Measurements from ENCODE around the gene LMNTD1.
"Not testable (repeated sequence)": the region's sequence is repeated elsewhere in the genome, so short reads cannot be mapped to it uniquely, and the experiment has no call there.

LMNTD1 gene, protein sequence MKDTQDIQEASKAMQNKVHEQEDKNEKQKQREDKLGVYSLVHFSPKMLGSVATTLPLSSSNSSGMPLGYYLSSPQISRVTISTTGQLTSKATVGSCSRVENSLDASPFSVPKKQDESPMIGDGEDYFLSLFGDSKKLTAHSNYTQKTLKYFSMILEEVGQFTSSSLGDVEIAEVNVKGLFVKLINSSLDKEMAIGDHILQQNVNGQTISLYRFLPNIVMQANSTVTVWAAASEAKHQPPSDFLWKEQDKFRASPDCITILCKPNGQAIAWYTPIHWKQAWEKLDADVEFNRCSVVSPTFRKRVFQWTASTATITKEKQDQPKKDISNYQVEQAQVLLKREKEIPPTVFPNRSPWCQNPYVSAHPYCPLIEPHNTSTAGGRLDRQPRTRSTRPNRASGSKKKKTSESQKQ

DNA sequence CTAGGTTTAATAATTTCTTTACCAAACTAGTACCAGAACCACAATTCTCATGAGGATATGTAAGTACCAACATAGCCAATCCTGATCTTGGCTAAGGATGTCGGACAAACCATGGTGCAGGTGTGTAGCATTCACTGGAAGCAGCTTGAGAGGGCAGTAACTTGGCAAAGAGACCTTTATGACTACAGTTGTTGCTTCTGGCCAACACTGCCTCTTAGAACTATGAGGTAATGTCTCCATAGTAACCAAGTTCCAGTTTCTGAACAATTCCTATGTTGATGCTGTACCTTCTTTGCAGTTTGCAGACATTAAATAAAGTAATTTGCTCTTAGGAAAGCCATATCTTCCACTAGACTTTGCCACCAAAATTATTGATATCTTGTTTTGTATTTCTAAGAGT, at the start of gene LMNTD1:
Gene LMNTD1 (minus strand): TSS at position 186 of the 400 bp plus-strand sequence. CDS start 324 bp downstream, outside the sequence.
- no peak for DNase-seq (ENCODE audit: low spot score)

DNA sequence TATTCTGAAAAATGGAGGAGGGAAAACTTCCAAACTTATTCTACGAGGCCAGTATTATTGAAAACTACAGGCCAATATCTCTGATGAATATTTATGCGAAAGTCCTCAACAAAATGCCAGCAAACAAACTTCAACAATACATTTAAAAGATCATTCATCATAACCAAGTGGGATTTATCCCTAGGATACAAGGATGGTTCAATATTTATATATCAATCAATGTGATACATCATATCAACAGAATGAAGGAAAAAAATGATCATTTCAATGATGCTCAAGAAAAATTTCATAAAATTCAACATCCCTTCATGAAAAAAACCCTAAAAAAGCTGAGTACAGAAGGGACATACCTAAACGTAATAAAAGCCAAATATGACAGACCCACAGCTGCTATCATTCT, 45.9 kb upstream of the LMNTD1 start:
- DNase-seq (ENCODE audit: low spot score), result no peak

DNA sequence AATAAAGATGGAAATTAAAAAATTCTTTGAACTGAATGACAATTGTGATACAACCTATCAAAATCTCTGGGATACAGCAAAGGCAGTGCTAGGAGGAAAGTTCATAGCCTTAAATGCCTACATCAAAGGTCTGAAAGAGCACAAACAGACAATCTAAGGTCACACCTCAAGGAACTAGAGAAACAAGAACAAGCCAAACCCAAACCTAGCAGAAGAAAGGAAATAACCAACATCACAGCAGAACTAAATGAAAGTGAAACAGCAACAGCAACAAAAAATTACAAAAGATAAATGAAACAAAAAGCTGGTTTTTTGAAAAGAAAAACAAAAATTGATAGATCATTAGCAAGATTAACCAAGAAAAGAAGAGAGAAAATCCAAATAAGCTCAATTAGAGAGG, 42.4 kb upstream of the LMNTD1 start:
- not testable (repeated sequence) for DNase-seq (ENCODE audit: low spot score)

DNA sequence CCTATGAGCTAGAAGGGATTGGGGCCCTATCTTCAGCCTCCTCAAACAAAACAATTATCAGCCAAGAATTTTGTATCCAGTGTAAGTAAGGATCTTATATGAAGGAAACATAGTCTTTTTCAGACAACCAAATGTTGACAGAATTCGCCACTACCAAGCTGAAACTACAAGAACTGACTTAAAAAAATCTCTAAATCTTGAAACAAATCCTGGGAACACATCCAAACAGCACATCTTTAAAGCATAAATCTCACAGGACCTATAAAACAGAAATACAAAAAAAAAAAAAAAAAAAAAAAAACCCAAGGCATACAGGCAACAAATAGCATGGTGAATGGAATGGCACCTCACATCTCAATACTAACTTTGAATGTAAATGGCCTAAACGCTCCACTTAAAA, 41.3 kb upstream of the LMNTD1 start:
- DNase-seq (ENCODE audit: low spot score), result no peak

DNA sequence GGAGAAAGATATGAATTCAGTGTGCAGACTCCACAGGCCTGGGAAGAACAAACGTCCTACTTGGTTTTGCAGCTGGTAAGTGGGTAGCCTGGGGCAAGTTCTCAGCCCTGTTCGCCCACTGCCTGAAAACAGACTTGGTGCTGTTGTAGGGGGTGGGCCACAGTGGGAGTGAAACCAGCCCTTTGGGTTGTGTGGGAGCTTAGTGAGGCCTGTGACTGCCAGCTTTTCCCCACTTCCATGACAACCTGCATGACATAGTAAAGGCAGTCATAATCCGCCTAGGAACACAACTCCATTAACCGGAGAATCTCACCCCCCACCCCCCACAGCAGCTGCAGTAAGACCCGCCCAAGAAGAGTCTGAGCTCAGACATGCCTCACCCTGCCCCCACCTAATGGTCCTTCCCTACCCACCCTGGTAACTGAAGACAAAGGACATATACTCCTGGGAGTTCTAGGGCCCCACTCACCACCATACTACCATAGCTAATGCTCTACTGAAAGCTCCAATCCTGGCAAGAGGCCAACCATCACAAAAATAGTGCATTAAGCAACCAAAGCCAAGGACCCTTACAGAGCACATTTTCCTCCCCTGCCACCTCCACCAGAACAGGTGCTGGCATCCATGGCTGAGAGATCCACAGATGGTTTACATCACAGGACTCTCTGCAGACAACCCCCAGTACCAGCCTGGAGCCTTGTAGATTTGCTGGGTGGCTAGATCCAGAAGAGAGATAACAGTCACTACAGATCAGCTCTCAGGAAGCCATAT, 39.8 kb upstream of the LMNTD1 start:
- DNase-seq (ENCODE audit: low spot score), result no peak

DNA sequence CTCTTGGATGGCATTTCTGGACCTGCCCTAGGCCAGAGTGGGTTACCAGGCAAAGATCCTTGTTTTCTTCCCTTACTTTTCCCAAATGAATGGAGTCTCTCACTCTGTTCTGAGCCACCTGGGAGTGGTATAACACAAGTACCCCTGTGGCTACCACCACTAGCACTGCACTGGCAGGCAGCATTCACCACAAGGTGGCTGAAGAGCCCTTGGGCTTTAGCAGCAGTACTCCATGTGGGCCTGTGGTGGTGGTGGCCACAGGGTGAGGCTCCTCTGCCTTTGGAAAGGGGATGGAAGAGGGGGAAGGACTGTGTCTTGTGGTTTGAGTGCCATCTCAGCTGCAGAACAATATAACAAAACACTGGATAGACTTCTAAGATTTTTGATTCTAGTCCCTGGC, 38.1 kb upstream of the LMNTD1 start:
- DNase-seq (ENCODE audit: low spot score), result no peak

DNA sequence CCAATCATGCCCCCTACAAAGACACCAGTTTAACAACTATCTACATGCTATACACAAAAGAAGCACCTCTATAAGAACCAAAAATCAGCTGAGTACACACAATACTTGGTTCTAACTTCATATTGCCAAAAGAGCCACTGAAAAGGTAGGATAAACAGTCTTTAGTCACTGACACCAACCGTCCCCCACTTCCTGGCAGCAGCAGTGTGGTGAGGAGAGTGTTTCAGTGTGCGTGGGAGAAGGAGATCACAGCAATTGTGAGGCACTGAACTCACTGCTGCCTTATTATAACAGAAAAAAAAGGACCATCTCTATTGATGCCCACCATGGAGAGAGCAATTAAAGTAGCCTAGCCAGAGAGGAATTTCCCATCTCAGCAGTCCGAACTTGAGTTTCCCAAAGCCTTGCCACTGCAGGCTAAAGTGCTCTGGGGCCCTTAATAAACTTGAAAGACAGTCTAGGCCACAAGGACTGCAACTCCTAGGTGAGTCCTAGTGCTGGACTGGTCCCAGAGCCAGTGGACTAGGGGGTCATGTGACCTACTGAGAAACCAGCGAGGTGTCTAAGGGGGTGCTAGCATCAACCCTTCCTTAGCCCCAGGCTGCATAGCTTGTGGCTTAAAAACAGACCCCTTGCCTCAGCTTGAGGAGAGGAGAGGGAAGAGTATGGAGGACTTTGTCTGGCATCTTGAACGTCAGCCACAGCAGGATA, 37.1 kb upstream of the LMNTD1 start:
- no peak for DNase-seq (ENCODE audit: low spot score)

DNA sequence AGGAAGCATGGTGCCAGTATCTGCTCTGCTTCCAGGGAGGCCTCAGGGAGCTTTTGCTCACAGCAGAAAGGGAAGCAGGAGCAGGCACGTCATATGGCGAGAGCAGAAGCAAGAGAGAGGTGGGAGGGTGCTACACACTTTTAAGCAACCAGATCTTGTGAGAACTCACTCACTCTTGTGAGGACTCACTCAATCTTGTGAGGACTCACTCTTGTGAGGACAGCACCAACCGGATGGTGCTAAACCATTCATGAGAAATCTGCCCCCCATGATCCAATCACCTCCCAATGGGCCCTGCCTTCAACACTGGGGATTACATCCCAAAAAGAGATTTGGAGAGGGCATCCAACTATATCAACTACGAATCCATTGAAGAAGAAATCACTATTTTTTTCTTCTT, 34.3 kb upstream of the LMNTD1 start:
- DNase-seq (ENCODE audit: low spot score), result no peak

DNA sequence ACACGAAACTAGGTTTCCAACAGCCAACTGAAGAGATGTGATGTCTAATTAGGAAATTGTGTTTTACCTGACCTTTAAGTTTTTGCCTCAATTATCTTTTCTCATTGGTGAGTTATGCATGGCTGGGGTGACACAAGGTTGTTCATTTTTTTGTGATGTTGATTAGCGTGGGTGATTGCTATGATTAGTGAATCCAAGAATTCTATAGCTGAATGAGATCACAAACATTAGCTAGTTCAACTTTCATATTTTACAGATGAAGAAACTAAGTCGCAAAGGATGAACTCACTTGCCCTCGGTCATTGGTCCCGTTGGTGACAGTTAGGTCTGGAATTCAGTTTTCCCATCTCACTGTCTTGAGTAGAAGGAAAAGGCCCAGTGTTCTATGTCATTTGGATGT, 32.6 kb upstream of the LMNTD1 start:
- no peak for DNase-seq (ENCODE audit: low spot score)

DNA sequence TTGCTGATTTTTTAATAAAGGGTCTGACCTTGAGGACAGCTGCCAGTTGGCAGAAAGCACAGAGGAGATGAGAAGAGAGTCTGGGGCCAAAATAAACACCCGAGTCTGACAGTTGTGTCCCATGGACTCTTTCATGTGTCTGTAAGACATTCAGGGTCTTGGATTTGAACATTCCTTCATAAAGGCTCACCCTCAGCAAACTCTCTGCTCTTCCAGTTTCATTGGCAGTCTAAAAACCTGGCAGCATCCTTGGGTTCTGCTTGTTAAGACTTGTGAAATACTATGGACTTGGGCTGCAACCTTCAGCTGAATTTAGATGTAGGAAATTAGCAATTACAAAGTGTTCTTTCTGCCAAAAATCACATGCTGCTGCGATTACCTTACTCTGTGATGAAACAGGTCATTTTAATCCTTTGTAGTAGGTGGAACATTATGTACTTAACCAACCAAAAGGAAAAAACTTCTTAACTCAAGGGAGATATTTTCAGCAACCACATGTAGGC, 32.0 kb upstream of the LMNTD1 start:
- DNase-seq (ENCODE audit: low spot score), result peak; percentile 66

DNA sequence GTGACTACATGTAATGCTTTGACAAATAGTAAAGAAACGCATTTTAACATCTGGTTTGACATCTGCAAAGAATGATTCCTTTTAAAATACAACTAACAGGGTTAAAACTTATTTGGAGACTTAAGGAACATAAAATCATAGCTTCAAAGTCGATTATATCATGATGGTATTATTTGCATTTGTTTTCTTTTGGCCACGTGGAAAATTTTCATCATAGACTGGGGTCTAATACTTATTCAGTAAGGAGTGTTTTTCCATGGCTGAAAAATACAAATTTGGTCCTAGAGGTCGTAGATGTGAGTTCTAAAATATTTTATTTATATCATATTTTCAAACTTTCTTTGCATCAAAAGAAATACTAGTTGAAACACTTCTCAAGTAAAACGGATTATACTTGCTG, 31.5 kb upstream of the LMNTD1 start:
- DNase-seq (ENCODE audit: low spot score), result no peak

DNA sequence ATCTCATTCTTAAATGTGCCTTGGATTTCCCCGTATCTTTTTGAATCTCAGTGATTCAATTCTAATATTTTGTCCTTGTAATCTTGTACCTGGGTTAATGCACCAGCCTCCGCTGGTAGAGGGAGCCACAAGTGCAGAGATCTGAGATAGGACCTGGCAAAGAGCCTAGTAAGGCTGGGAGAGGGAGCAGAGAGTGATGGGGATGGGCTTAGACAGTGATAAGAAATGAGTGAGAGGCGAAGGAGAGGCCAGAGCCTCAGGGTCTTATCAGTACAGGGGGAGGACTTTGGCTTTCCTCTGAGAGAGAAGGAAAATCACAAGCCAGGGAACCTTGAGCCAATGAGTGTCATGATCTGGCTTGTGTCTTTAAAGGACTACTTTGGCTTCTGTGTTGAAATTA, 30.5 kb upstream of the LMNTD1 start:
- DNase-seq (ENCODE audit: low spot score), result no peak

DNA sequence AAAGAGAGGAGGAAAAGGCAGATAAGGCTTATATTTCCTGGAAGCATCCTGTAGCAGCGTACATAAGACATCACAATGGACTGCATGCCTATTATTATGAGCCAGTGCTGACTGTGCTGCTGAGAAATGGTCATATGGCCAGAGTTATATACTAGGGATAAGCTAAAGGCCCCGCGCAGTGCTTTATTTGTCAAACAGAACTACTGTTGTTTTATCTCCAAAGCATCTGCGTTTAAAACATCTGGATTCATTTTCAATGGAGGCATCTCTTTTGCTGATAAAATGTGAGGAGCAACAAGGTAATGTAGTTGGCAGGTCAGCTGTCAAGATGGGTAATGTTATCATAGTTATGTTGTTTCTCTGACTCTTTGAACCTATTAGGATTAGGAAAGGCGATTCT, 28.0 kb upstream of the LMNTD1 start:
- no peak for DNase-seq (ENCODE audit: low spot score)

DNA sequence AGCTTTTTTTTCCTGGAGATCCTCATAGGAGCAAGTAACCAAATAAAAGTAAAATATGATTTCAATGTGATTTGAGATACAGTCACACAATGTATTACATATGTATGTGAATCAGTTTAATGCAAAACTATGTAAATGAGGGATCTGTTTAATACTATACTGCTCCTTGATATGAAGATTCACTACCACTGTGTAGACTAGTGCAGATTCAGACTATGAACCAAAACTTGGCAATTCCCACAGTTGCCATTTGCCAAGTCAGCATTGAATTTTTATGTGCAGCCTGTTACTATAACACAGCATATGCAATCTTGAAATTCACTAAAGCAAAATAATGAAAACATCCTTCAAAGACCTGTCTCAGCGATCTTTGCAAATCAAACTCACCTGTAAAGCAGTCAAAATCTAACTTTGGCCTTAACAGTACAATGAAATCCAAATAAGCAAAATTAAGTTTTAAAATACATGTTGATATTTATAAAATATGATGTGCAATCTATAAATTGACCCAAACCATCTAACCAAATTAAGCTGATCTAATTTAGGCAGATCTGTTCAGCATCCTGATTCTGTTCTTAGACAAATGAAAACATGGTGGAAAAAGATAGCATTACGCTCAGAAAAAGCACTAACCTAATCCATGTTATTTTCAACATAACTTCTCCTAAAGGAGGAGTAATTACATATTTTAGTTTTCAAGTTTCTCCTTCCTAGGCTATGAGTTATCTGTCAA, 25.5 kb upstream of the LMNTD1 start:
- no peak for DNase-seq (ENCODE audit: low spot score)

DNA sequence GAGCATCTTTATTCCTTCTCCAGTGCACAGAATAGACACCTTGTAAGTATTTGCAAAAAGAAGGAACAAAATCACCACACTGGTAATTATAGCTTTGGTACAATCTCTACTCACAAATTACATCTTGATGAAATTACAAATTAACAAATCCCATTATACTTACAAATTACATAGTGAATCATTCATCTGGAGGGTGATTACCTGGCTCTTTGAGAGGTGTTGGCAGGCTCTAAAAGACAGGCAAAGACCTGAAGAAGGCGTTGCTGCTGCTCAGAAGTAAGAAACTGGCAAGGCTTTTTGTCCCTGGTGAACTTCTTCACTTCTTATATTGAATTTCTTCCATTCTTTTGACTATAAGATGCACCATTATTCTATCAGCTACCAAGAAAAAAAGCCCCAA, 21.7 kb upstream of the LMNTD1 start:
- no peak for DNase-seq (ENCODE audit: low spot score)

DNA sequence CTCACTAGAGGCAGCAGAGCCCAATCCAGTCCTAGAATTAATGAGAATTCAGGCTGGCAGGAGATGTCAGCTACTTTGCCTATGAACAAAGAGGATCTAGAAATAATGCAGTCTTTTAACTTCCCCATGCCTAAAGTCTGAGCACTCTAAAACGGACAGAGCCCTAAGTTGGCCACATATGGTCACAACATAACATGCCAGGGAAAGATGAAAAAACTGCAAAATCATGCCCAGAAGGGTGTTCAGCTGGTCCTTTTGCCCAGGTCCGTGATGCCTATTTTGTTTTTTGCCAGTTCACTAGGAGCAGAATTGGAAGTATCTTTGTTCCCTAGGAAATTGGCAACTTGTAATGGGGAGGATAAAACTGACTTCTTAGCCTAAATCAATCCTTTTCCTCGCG, 20.3 kb upstream of the LMNTD1 start:
- DNase-seq (ENCODE audit: low spot score), result no peak

DNA sequence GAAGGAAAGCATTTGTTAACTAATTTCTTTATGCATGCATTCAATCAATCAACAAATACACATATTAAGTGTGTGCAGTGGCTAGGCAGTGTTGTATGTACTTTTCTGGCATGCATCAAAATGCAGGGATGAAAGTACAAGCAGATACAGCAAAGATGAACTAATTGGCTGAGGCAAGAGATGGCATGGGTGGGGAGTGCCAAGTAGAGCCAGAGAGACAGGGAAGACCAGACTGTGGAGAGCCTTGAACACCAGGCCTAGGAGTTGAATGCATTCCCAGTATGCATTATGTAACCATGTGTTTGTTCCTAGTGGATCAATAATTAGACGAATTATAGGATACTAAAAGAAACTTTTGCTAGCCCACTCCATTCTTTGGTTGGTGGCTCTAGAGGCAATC, 17.3 kb upstream of the LMNTD1 start:
- no peak for DNase-seq (ENCODE audit: low spot score)

DNA sequence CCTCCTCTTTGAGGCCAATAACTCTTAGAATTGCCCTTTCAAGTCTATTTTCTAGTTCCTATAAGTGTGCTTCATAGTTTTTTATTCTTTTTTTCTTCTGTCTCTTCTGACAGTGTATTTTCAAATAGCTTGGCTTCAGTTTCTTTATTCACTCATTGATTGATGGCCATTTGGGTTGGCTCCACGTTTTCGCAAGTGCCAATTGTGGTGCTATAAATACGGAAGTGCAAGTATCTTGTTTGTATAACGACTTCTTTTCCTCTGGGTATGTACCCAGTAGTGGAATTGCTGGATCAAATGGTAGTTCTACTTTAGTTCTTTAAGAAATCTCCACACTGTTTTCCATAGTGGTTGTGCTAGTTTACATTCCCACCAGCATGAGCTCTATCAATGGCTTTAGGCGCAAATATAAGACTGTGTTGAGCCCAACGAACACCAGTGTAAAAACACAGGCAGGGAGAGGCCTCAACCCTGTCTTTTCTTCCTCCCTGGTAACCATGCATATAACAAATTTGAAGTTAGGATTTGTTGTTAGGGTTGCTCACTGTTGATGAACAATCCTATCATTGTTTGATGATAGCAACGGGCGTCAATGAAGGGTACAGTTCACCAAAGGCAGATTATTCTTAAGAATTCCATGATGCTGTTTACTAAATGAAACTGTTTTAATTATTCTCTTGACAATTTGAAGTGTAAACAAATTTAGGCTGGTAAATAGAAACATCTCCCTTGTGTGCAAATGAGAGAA, 13.3 kb upstream of the LMNTD1 start:
- DNase-seq (ENCODE audit: low spot score), result no peak

DNA sequence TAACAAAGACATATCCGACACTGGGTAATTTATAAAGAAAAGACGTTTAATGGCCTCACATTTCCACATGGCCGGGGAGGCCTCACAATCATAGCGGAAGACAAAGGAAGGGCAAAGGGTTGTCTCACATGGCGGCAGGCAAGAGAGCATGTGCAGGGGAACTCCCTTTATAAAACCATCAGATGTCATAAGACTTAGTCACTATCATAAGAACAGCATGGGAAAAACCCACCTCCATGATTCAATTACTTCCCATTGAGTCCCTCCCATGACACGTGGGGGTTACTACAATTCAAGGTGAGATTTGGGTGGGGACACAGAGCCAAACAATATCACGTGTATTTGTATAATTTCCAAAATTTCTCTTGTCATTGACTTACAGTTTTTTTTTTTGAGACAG, 5.5 kb upstream of the LMNTD1 start:
- no peak for DNase-seq (ENCODE audit: low spot score)

DNA sequence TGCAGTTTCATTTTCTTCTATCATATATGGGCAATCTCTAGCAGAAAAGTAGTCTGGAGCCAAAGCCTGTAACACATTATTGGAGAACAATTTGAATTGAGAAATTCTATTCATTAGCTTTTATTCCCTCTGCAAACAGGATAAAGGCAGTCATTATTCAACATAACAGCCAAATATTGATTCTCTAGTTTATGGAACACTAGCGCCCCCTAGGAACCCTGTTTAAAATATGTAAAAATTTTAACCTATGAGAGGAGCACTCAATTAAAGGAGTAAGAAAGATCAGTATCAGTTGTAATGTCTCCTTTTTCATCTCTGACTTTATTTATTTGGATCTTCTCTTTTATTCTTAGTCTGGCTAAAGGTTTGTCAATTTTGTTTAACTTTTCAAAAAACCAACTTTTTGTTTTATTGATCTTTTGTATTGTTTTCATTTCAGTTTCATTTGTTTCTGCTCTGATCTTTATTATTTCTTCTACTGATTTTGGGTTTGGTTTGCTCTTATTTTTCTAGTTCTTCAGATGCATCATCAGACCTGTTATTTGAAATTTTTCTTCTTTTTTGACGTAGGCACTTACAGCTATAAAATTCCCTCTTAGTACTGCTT, 4.8 kb upstream of the LMNTD1 start:
- DNase-seq (ENCODE audit: low spot score), result no peak

DNA sequence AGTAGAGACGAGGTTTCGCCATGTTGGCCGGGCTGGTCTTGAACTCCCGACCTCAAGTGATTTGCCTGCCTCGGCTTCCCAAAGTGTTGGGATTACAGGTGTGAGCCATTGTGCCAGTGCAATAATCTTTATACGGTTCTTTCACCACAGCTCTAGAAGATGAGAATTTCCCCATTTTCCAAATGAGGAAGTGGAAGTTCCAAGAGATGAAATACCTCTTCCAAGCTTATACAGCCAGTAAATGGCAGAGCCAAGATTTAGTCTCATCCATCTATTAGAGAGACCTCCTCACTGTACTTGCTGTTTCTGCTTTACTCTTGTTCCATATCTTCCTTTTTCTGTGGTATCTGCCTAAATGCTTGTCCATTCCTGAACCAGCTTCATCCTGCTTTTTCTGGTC, 3.1 kb upstream of the LMNTD1 start:
- DNase-seq (ENCODE audit: low spot score), result no peak

Measured in left forelimb (tissue), 1 donor.